MCF 10A (cell line): ENCODE results near the gene HIVEP1. TPM values are rescaled to one million over a fixed set of nuclear protein-coding genes. Genes with fewer than 3 reads are reported as not detected.

Experiments
- BruUV-seq: library from RNA; stranded (reverse); fragments of 400-500 nt; replicated peaks from 2 replicates; lab custom pipeline; 2021; lab: Mats Ljungman, UMichigan
- CTCF ChIA-PET: fragments of 300-600 bp; sonication (Branson Sonifier 250); formaldehyde crosslinking; extraction: SDS; loops from one replicate; lab custom pipeline; 2021; ENCODE audit warnings: antibody characterized with exemption, inconsistent platforms; lab: Yijun Ruan, JAX
- POLR2A ChIA-PET: fragments of 300-600, 350-650 bp; sonication (Branson Sonifier 250); formaldehyde crosslinking; extraction: SDS; loops from one replicate; lab custom pipeline; 2020; ENCODE audit warnings: antibody characterized with exemption, inconsistent platforms; lab: Yijun Ruan, JAX
- DNase-seq: peaks from one replicate; pipeline ENCODE4 v3.0.0-alpha.2; 2018; ENCODE audit not compliant: unreplicated experiment
- H3K27ac Mint-ChIP-seq: one replicate; pipeline ENCODE4 v1.8.0; 2022; ENCODE audit warnings: mild to moderate bottlenecking, low read depth, mixed read lengths; ENCODE audit not compliant: unreplicated experiment
- H3K27me3 Mint-ChIP-seq: one replicate; pipeline ENCODE4 v1.8.0; 2022; ENCODE audit warnings: mixed read lengths; ENCODE audit not compliant: insufficient read depth, unreplicated experiment
- H3K36me3 Mint-ChIP-seq: one replicate; pipeline ENCODE4 v1.8.0; 2022; ENCODE audit warnings: mild to moderate bottlenecking, moderate library complexity, mixed read lengths; ENCODE audit not compliant: insufficient read depth, unreplicated experiment
- H3K4me1 Mint-ChIP-seq: one replicate; pipeline ENCODE4 v1.8.0; 2022; ENCODE audit warnings: mixed read lengths; ENCODE audit not compliant: insufficient read depth, unreplicated experiment
- H3K4me3 Mint-ChIP-seq: one replicate; pipeline ENCODE4 v1.8.0; 2022; ENCODE audit warnings: mild to moderate bottlenecking, moderate library complexity, mixed read lengths; ENCODE audit not compliant: unreplicated experiment
- H3K9me3 Mint-ChIP-seq: one replicate; pipeline ENCODE4 v1.8.0; 2022; ENCODE audit warnings: mixed read lengths; ENCODE audit not compliant: unreplicated experiment
- intact Hi-C: fragments of 100-400 bp; cut with micrococcal nuclease; formaldehyde crosslinking; loops from 2 replicates; pipeline ENCODE4 v1.14.1; 2022
- total RNA-seq: library from RNA; stranded (reverse); gene quantifications from 2 replicates; pipeline ENCODE4 v1.2.3, GENCODE V29; 2022
- TF ChIP-seq, protein P1 (sequence below): fragments of 200-600 bp; IDR thresholded peaks from one replicate; pipeline ENCODE4 v1.8.0; 2022; ENCODE audit warnings: antibody characterized with exemption, mild to moderate bottlenecking; ENCODE audit not compliant: unreplicated experiment

HIVEP1 gene
- total RNA-seq, 1 experiment from 2014 or later: 19.1 TPM

DNA sequence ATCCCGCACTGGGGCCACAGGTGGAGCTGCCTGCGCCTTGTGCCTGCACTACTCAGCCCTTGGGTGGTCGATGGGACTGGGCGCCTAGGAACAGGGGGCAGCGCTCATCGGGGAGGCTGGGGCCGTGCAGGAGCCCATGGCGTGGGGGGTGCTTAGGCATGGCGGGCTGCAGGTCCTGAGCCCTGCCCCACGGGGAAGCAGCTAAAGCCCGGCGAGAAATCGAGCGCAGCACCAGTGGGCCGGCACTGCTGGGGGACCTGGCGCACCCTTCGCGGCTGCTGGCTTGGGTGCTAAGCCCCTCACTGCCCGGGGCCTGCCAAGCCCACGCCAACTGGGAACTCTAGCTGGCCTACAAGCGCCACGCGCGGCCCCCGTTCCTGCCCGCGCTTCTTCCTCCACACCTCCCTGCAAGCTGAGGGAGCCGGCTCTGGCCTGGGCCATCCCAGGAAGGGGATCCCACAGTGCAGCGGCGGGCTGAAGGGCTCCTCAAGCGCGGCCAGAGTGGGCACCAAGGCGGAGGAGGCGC, 5.8 kb downstream of the HIVEP1 start:
- Mint-ChIP-seq H3K27ac (no peak overlapping the region), H3K9me3 (no peaks in the 10 kb centered on the region), H3K4me1 (no peaks in the 10 kb centered on the region), H3K36me3 (peaks cover 37% of the 10 kb centered on the region), H3K4me3 (no peak overlapping the region), H3K27me3 (no peaks in the 10 kb centered on the region)
- intact Hi-C loops: no loop called here
- no TSS peak for BruUV-seq
- ChIA-PET CTCF (interaction anchor here (1.2 kb wide), 1 partner anchor 318 kb away, joined by 3 read pairs; no protein-coding TSS in a partner anchor), POLR2A (no interaction called here)
- TF ChIP-seq, protein P1, sequence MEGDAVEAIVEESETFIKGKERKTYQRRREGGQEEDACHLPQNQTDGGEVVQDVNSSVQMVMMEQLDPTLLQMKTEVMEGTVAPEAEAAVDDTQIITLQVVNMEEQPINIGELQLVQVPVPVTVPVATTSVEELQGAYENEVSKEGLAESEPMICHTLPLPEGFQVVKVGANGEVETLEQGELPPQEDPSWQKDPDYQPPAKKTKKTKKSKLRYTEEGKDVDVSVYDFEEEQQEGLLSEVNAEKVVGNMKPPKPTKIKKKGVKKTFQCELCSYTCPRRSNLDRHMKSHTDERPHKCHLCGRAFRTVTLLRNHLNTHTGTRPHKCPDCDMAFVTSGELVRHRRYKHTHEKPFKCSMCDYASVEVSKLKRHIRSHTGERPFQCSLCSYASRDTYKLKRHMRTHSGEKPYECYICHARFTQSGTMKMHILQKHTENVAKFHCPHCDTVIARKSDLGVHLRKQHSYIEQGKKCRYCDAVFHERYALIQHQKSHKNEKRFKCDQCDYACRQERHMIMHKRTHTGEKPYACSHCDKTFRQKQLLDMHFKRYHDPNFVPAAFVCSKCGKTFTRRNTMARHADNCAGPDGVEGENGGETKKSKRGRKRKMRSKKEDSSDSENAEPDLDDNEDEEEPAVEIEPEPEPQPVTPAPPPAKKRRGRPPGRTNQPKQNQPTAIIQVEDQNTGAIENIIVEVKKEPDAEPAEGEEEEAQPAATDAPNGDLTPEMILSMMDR: no peak
- DNase-seq: no peak

GRCh38 chr6:12020187-12020791, 8.2 kb downstream of the HIVEP1 start:
- H3K36me3 Mint-ChIP-seq: peaks cover 32% of the 10 kb centered on the region

DNA sequence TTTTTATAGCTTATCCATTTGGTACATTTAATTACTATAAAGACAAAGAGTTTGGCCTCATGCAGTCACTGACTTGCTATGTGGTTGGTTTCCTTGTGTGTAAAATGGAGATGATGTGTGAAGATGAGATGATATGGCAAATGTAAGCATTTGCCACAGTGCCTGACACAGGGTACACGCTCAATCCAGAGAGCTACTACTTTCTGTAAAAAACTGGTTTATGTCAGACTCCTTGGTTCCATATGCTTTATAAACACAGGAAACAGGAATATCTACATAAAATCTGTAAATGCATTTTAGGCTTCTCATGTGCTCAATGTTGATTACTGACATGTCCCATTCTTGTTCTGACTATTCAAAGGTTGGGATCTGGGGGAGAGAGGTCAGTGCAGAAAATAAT, 10.4 kb downstream of the HIVEP1 start:
- no peak overlapping the region for H3K27ac Mint-ChIP-seq
- no peak for DNase-seq
- H3K27me3 Mint-ChIP-seq: no peaks in the 10 kb centered on the region
- TF ChIP-seq, protein P1: no peak
- H3K4me1 Mint-ChIP-seq: no peaks in the 10 kb centered on the region
- CTCF ChIA-PET: interaction anchor here (1.4 kb wide), 1 partner anchor 366 kb away, joined by 3 read pairs; no protein-coding TSS in a partner anchor
- intact Hi-C loops: no loop called here
- no TSS peak for BruUV-seq
- POLR2A ChIA-PET: interaction anchor here (0.6 to 1.4 kb wide), 4 partner anchors 9 to 267 kb away, joined by 3 to 4 read pairs (median 3); no protein-coding TSS in a partner anchor
- H3K9me3 Mint-ChIP-seq: no peaks in the 10 kb centered on the region
- peaks cover 18% of the 10 kb centered on the region for H3K36me3 Mint-ChIP-seq
- H3K4me3 Mint-ChIP-seq: no peak overlapping the region

More at GRCh38 chr6:12020187-12020791, 8.2 kb downstream of the HIVEP1 start:
- Mint-ChIP-seq H3K4me1 (no peaks in the 10 kb centered on the region), H3K9me3 (no peaks in the 10 kb centered on the region), H3K27me3 (no peaks in the 10 kb centered on the region), H3K27ac (no peak overlapping the region), H3K4me3 (no peak overlapping the region)
- TF ChIP-seq, protein P1: no peak
- no TSS peak for BruUV-seq
- no peak for DNase-seq
- intact Hi-C loops: no loop called here
- ChIA-PET CTCF (no interaction called here), POLR2A (interaction anchor here (0.6 kb wide), 1 partner anchor 294 kb away, joined by 3 read pairs; no protein-coding TSS in a partner anchor)

GRCh38 chr6:12022953-12023388, 10.9 kb downstream of the HIVEP1 start:
- no peak overlapping the region for H3K27ac Mint-ChIP-seq
- no peaks in the 10 kb centered on the region for H3K9me3 Mint-ChIP-seq
- intact Hi-C loops: no loop called here
- no TSS peak for BruUV-seq
- H3K27me3 Mint-ChIP-seq: no peaks in the 10 kb centered on the region
- CTCF ChIA-PET: interaction anchor here (1.4 kb wide), 1 partner anchor 366 kb away, joined by 3 read pairs; no protein-coding TSS in a partner anchor
- no peaks in the 10 kb centered on the region for H3K4me1 Mint-ChIP-seq
- TF ChIP-seq, protein P1: no peak
- H3K36me3 Mint-ChIP-seq: peaks cover 17% of the 10 kb centered on the region
- H3K4me3 Mint-ChIP-seq: no peak overlapping the region
- no peak for DNase-seq
- POLR2A ChIA-PET: interaction anchor here (0.6 to 1.4 kb wide), 5 partner anchors 9 to 266 kb away, joined by 3 to 13 read pairs (median 3); no protein-coding TSS in a partner anchor
